ENCODE results near the gene MEOX2.

- TF ChIP-seq EZH2 (IDR thresholded peaks at IDR 0.05) (no peak), POLR2AphosphoS5 (IDR thresholded peaks at IDR 0.05; ENCODE audit: borderline replicate concordance, low read depth, low read length) (no peak), FOXP2 (optimal IDR thresholded peaks at IDR 0.05; ENCODE audit: control extremely low read depth, extremely low read length, insufficient read depth) (no peak)
These were observed 1.8 kb upstream of the MEOX2 start for GRCh38 chr7:15688279-15688626.
